Astrocyte (in vitro differentiated cells and primary cell): ENCODE data around the gene F10. TPM values are rescaled to one million over a fixed set of nuclear protein-coding genes. Genes with fewer than 3 reads are reported as not detected.

Source experiments
- DNase-seq: peaks from one replicate; pipeline ENCODE4 v3.0.0-alpha.2; 2010; ENCODE audit warnings: low read depth
- FAIRE-seq: peaks from 2 replicates; lab custom pipeline; 2011; peaks lifted over from hg19 to GRCh38; lab: Jason Lieb, UNC
- H2AFZ ChIP-seq: 2 replicates; pipeline ENCODE4 v1.6.0; 2012; ENCODE audit warnings: low read depth, low read length, inconsistent platforms
- H3K27ac ChIP-seq: 2 replicates; pipeline ENCODE4 v1.5.1; 2011; ENCODE audit warnings: low read depth, low read length, inconsistent platforms
- H3K27me3 ChIP-seq: 2 replicates; pipeline ENCODE4 v1.6.0; 2011; ENCODE audit warnings: low read length, inconsistent platforms; ENCODE audit not compliant: insufficient read depth
- H3K36me3 ChIP-seq: 2 replicates; pipeline ENCODE4 v1.5.1; 2011; ENCODE audit warnings: low read length, inconsistent platforms; ENCODE audit not compliant: insufficient read depth
- H3K4me1 ChIP-seq: 2 replicates; pipeline ENCODE4 v1.5.1; 2011; ENCODE audit warnings: low read length, inconsistent platforms; ENCODE audit not compliant: insufficient read depth
- H3K4me2 ChIP-seq: 2 replicates; pipeline ENCODE4 v1.6.0; 2012; ENCODE audit warnings: low read length, inconsistent platforms
- H3K4me3 ChIP-seq: 2 replicates; pipeline ENCODE4 v1.5.1; 2011; ENCODE audit warnings: low read depth, mild to moderate bottlenecking, low read length, inconsistent platforms; ENCODE audit not compliant: insufficient read depth
- H3K79me2 ChIP-seq: 2 replicates; pipeline ENCODE4 v1.6.0; 2012; ENCODE audit warnings: mild to moderate bottlenecking, low read length, inconsistent platforms; ENCODE audit not compliant: insufficient read depth
- H3K9ac ChIP-seq: 2 replicates; pipeline ENCODE4 v1.6.0; 2012; ENCODE audit warnings: mild to moderate bottlenecking, low read length, inconsistent platforms
- H3K9me3 ChIP-seq: 2 replicates; pipeline ENCODE4 v1.5.1; 2012; ENCODE audit warnings: low read depth, mild to moderate bottlenecking, low read length, inconsistent platforms; ENCODE audit not compliant: insufficient read depth
- H4K20me1 ChIP-seq: 2 replicates; pipeline ENCODE4 v1.6.0; 2012; ENCODE audit warnings: low read length, inconsistent platforms; ENCODE audit not compliant: insufficient read depth
- H3K27ac Mint-ChIP-seq: one replicate; pipeline ENCODE4 v1.8.0; 2021; ENCODE audit warnings: mild to moderate bottlenecking, mixed read lengths; ENCODE audit not compliant: unreplicated experiment
- H3K27me3 Mint-ChIP-seq: one replicate; pipeline ENCODE4 v1.8.0; 2021; ENCODE audit warnings: low read depth, mixed read lengths; ENCODE audit not compliant: unreplicated experiment
- H3K36me3 Mint-ChIP-seq: one replicate; pipeline ENCODE4 v1.8.0; 2021; ENCODE audit warnings: low read depth, mixed read lengths; ENCODE audit not compliant: unreplicated experiment
- H3K4me1 Mint-ChIP-seq: one replicate; pipeline ENCODE4 v1.8.0; 2021; ENCODE audit warnings: low read depth, mixed read lengths; ENCODE audit not compliant: unreplicated experiment
- H3K4me3 Mint-ChIP-seq: one replicate; pipeline ENCODE4 v1.8.0; 2021; ENCODE audit warnings: mild to moderate bottlenecking, moderate library complexity, mixed read lengths; ENCODE audit not compliant: unreplicated experiment
- H3K9me3 Mint-ChIP-seq: one replicate; pipeline ENCODE4 v1.8.0; 2021; ENCODE audit warnings: mild to moderate bottlenecking, mixed read lengths; ENCODE audit not compliant: unreplicated experiment
- CTCF ChIP-seq: IDR thresholded peaks from 2 replicates; pipeline ENCODE4 v1.5.1; 2011; ENCODE audit warnings: low read depth, mild to moderate bottlenecking, inconsistent platforms, low read length, moderate library complexity; ENCODE audit not compliant: insufficient read depth
- EZH2 ChIP-seq: IDR thresholded peaks from 2 replicates; pipeline ENCODE4 v1.6.1; 2012; ENCODE audit warnings: mild to moderate bottlenecking, low read length, inconsistent platforms; ENCODE audit not compliant: insufficient read depth
- total RNA-seq: library from RNA; stranded (reverse); gene quantifications from 2 replicates; pipeline ENCODE4 v1.2.1, GENCODE V29; 2021

Gene F10
- total RNA-seq, 1 donor from 2014 or later = 0.45 TPM

GRCh38 chr13:113148407-113148806, 25.8 kb downstream of the F10 start:
- DNase-seq = no peak
- no peak overlapping the region for H3K9ac ChIP-seq
- no peaks in the 10 kb centered on the region for H3K79me2 ChIP-seq
- H3K27me3 ChIP-seq = no peaks in the 10 kb centered on the region
- H3K27ac ChIP-seq = no peak overlapping the region
- no peak for FAIRE-seq
- H3K4me1 ChIP-seq = peaks cover 8% of the 10 kb centered on the region
- Mint-ChIP-seq H3K27ac (no peak overlapping the region), H3K36me3 (peaks cover 4% of the 10 kb centered on the region), H3K9me3 (peaks cover 2% of the 10 kb centered on the region), H3K4me1 (peaks cover 6% of the 10 kb centered on the region), H3K27me3 (peaks cover 39% of the 10 kb centered on the region), H3K4me3 (no peak overlapping the region)
- no peaks in the 10 kb centered on the region for H4K20me1 ChIP-seq
- no peaks in the 10 kb centered on the region for H3K9me3 ChIP-seq
- no peak overlapping the region for H3K4me3 ChIP-seq
- H3K36me3 ChIP-seq = no peaks in the 10 kb centered on the region
- H2AFZ ChIP-seq = no peak overlapping the region
- no peak for TF ChIP-seq EZH2
- H3K4me2 ChIP-seq = no peak overlapping the region

- Histone ChIP-seq H3K27me3 (no peaks in the 10 kb centered on the region), H4K20me1 (no peaks in the 10 kb centered on the region), H3K4me2 (no peak overlapping the region), H3K9me3 (no peaks in the 10 kb centered on the region), H3K79me2 (no peaks in the 10 kb centered on the region), H3K4me1 (peaks cover 10% of the 10 kb centered on the region), H2AFZ (no peak overlapping the region), H3K27ac (no peak overlapping the region), H3K9ac (no peak overlapping the region), H3K4me3 (no peak overlapping the region), H3K36me3 (no peaks in the 10 kb centered on the region)
- Mint-ChIP-seq H3K4me1 (peaks cover 6% of the 10 kb centered on the region), H3K9me3 (peaks cover 2% of the 10 kb centered on the region), H3K36me3 (peaks cover 4% of the 10 kb centered on the region), H3K27ac (no peak overlapping the region), H3K4me3 (no peak overlapping the region), H3K27me3 (peaks cover 38% of the 10 kb centered on the region)
- DNase-seq (no peak), FAIRE-seq (no peak)
- no peak for TF ChIP-seq CTCF
- TF ChIP-seq EZH2 = no peak
Measured at GRCh38 chr13:113148940-113149503, 26.4 kb downstream of the F10 start.

GRCh38 chr13:113149711-113150549, 27.3 kb downstream of the F10 start:
- no peaks in the 10 kb centered on the region for H3K27me3 ChIP-seq
- H3K4me3 ChIP-seq = no peak overlapping the region
- peaks cover 10% of the 10 kb centered on the region for H3K4me1 ChIP-seq
- no peaks in the 10 kb centered on the region for H3K9me3 ChIP-seq
- H3K27ac ChIP-seq = no peak overlapping the region
- H3K9ac ChIP-seq = no peak overlapping the region
- H3K79me2 ChIP-seq = no peaks in the 10 kb centered on the region
- peaks cover 4% of the 10 kb centered on the region for H3K36me3 Mint-ChIP-seq
- H4K20me1 ChIP-seq = no peaks in the 10 kb centered on the region
- no peak for FAIRE-seq
- no peak overlapping the region for H3K27ac Mint-ChIP-seq
- no peak for TF ChIP-seq CTCF
- peaks cover 8% of the 10 kb centered on the region for H3K4me1 Mint-ChIP-seq
- H2AFZ ChIP-seq = no peak overlapping the region
- H3K4me2 ChIP-seq = no peak overlapping the region
- DNase-seq = no peak
- no peaks in the 10 kb centered on the region for H3K36me3 ChIP-seq
- peaks cover 38% of the 10 kb centered on the region for H3K27me3 Mint-ChIP-seq
- peaks cover 2% of the 10 kb centered on the region for H3K9me3 Mint-ChIP-seq
- no peak overlapping the region for H3K4me3 Mint-ChIP-seq
